Measurements from ENCODE around the gene TOR2A.

DNA sequence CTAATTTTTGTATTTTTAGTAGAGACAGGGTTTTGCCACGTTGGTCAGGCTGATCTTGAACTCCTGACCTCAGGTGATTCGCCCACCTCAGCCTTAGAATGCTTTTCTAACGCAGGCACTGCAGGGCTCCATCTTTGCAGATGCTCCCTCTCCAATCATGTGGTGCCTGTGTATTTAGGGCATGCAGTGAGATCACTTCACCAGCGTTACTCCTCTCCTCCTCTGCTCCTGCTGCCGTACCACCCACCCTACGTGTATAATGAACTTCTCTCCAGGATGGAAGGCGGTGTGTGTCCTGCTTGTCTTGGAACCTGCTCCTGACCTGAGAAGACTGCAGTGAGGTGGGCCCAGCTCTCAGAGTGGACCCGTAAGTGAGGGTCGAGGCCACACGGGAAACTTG, 42.0 kb downstream of the TOR2A start:
- TF ChIP-seq CTCF (IDR thresholded peaks at IDR 0.05): no peak
- TF ChIP-seq POLR2A (IDR thresholded peaks at IDR 0.05): no peak
- TF ChIP-seq EP300 (IDR thresholded peaks at IDR 0.05): no peak

Measured in ovary (tissue), 3 donors.